OCI-LY1 (cell line): ENCODE results near the gene UBE2G2.

Experiments used
- CTCF ChIP-seq: fragments of 200-600 bp; sonication (generic), shearing (Covaris generic); IDR thresholded peaks from 2 replicates; pipeline ENCODE4 v1.5.1; 2017; ENCODE audit warnings: mild to moderate bottlenecking, antibody characterized with exemption, low read length, moderate library complexity, mixed read lengths
- EZH2 ChIP-seq: fragments of 200-600 bp; sonication (generic), shearing (Covaris generic); IDR thresholded peaks from 2 replicates; pipeline ENCODE4 v1.8.0; 2017; ENCODE audit warnings: borderline replicate concordance, mixed run types, mild to moderate bottlenecking, antibody characterized with exemption, low read length, moderate library complexity, mixed read lengths

GRCh38 chr21:44838951-44839350 lies 37.3 kb upstream of the UBE2G2 start:
- TF ChIP-seq CTCF (no peak), EZH2 (no peak)
